A549 (cell line): ENCODE measurements around the gene ACAN.

Experiments used
- BHLHE40 ChIP-seq: IDR thresholded peaks from 2 replicates; pipeline ENCODE4 v1.6.1; 2012; ENCODE audit warnings: low read depth, low read length, inconsistent platforms
- CHD2 ChIP-seq: fragments of 150-350 bp; IDR thresholded peaks from 2 replicates; pipeline ENCODE4 v1.6.1; 2014; ENCODE audit warnings: low read length; ENCODE audit not compliant: partially characterized antibody
- CTCF ChIP-seq: fragments of >200 bp; sonication (Bioruptor Twin); formaldehyde crosslinking; IDR thresholded peaks from 3 replicates; pipeline ENCODE4 v1.5.1; 2016
- EHMT2 ChIP-seq: fragments of 200-600 bp; sonication (generic); IDR thresholded peaks from 2 replicates; pipeline ENCODE4 v1.6.1; 2016; ENCODE audit warnings: antibody characterized with exemption, low read depth, mild to moderate bottlenecking, moderate library complexity
- KDM1A ChIP-seq: fragments of 200-600 bp; sonication (generic); IDR thresholded peaks from 2 replicates; pipeline ENCODE4 v1.6.1; 2016; ENCODE audit warnings: low read depth, mild to moderate bottlenecking
- MAFK ChIP-seq: fragments of 450-650 bp; IDR thresholded peaks from 2 replicates; pipeline ENCODE4 v1.6.1; 2014; ENCODE audit not compliant: partially characterized antibody
- MAX ChIP-seq: IDR thresholded peaks from 2 replicates; pipeline ENCODE4 v1.6.1; 2012
- MYC ChIP-seq: IDR thresholded peaks from 2 replicates; pipeline ENCODE4 v1.6.1; 2012; ENCODE audit warnings: mild to moderate bottlenecking, inconsistent platforms, low read length, improper control_type of control experiment, borderline replicate concordance
- NR3C1 ChIP-seq: fragments of >200 bp; sonication (Bioruptor Twin); formaldehyde crosslinking; IDR thresholded peaks from 3 replicates; pipeline ENCODE4 v1.6.1; 2017
- POLR2A ChIP-seq: IDR thresholded peaks from 2 replicates; pipeline ENCODE4 v1.6.1; 2012; ENCODE audit warnings: mild to moderate bottlenecking, low read length
- RCOR1 ChIP-seq: fragments of 150-350 bp; IDR thresholded peaks from 2 replicates; pipeline ENCODE4 v1.6.1; 2014; ENCODE audit warnings: antibody characterized with exemption, low read length, low read depth
- ZC3H11A ChIP-seq: fragments of 450-650 bp; IDR thresholded peaks from 2 replicates; pipeline ENCODE4 v1.6.1; 2014; ENCODE audit warnings: antibody characterized with exemption, mild to moderate bottlenecking

GRCh38 chr15:88852476-88852875 is 49.2 kb downstream of the ACAN start:
- TF ChIP-seq CTCF = no peak
- TF ChIP-seq RCOR1 = no peak
- no peak for TF ChIP-seq POLR2A
- TF ChIP-seq ZC3H11A = no peak
- TF ChIP-seq CHD2 = no peak
- TF ChIP-seq MAX = no peak
- no peak for TF ChIP-seq NR3C1
- TF ChIP-seq MYC = no peak
- TF ChIP-seq EHMT2 = no peak
- no peak for TF ChIP-seq MAFK
- no peak for TF ChIP-seq BHLHE40
- TF ChIP-seq KDM1A = no peak
